ENCODE results near the gene GPR108.

DNA sequence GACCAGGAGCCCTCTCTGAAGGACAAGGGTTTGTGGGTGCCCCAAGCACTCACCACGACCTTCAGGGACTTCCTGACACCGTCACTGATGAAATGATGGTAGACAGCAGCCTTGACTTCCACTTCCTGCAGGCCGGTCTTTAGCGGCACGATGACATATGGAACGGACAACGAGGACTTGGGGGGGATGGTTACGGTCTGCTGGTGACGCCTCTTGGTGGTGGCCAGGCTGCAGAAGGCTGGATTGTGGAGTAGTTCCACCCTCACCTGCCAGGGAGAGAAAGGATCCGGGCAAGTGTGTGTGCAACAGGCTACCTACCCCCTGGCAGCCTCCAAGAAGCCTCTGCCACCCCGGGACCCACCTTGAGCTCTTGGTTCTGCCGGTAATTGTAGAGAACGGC is 40.1 kb downstream of the GPR108 start:
- TF ChIP-seq EZH2phosphoT487 (IDR thresholded peaks at IDR 0.05; ENCODE audit: borderline replicate concordance): no peak
- TF ChIP-seq, protein P1, sequence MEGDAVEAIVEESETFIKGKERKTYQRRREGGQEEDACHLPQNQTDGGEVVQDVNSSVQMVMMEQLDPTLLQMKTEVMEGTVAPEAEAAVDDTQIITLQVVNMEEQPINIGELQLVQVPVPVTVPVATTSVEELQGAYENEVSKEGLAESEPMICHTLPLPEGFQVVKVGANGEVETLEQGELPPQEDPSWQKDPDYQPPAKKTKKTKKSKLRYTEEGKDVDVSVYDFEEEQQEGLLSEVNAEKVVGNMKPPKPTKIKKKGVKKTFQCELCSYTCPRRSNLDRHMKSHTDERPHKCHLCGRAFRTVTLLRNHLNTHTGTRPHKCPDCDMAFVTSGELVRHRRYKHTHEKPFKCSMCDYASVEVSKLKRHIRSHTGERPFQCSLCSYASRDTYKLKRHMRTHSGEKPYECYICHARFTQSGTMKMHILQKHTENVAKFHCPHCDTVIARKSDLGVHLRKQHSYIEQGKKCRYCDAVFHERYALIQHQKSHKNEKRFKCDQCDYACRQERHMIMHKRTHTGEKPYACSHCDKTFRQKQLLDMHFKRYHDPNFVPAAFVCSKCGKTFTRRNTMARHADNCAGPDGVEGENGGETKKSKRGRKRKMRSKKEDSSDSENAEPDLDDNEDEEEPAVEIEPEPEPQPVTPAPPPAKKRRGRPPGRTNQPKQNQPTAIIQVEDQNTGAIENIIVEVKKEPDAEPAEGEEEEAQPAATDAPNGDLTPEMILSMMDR (conservative IDR thresholded peaks at IDR 0.05; ENCODE audit: low read length): no peak
